Ectodermal cell (in vitro differentiated cells): Measurements from ENCODE around the gene ACO1.

Experiments used
- H3K27ac ChIP-seq: 2 replicates; pipeline ENCODE4 v1.7.0; 2013; ENCODE audit warnings: mild to moderate bottlenecking, low read depth, low read length; ENCODE audit not compliant: insufficient read depth, poor library complexity, severe bottlenecking
- H3K27me3 ChIP-seq: 2 replicates; pipeline ENCODE4 v1.7.0; 2013; ENCODE audit warnings: mild to moderate bottlenecking, low read length; ENCODE audit not compliant: insufficient read depth, control insufficient read depth, poor library complexity, severe bottlenecking
- H3K36me3 ChIP-seq: one replicate; pipeline ENCODE4 v1.7.0; 2013; ENCODE audit warnings: low read length; ENCODE audit not compliant: control insufficient read depth, insufficient read depth
- H3K4me1 ChIP-seq: one replicate; pipeline ENCODE4 v1.7.0; 2013; ENCODE audit warnings: low read length; ENCODE audit not compliant: control insufficient read depth, insufficient read depth
- H3K4me3 ChIP-seq: 2 replicates; pipeline ENCODE4 v1.7.0; 2013; ENCODE audit warnings: low read depth, low read length, control low read depth; ENCODE audit not compliant: insufficient read depth
- H3K9me3 ChIP-seq: 2 replicates; pipeline ENCODE4 v1.7.0; 2013; ENCODE audit warnings: mild to moderate bottlenecking, low read length, moderate library complexity; ENCODE audit not compliant: control insufficient read depth
- WGBS, 2 experiments: methylation state at CpG; one replicate each; pipeline ENCODE4 v1.1.7; 2013; ENCODE audit warnings: missing lambda C conversion rate in 2 of 2; 5-methylcytosine and 5-hydroxymethylcytosine counted together

ACO1 gene

DNA sequence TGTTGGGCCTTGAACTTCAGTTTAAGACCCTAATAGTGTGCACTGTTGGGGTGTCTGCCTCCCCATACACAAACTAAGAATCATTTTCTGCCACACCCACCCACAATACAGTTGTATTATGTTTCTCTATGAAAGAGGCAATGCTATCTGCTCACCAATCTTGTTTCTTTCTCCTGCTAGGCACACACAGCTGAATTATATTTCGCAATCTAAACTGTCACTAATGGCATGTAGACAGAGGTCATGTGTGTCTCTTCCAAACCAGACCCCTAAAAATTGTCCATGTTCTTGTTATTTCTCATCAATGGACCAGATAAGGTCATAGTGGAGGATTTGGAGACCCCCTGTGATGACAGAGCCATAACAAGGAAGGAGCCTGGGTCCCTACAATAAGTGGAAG is 84.3 kb downstream of the ACO1 start:
- 94 to 100% methylated on average over 1 of the region's 1 CpG for WGBS, 2 experiments
- H3K4me1 ChIP-seq = no peaks in the 10 kb centered on the region
- no peaks in the 10 kb centered on the region for H3K9me3 ChIP-seq
- H3K27ac ChIP-seq = no peak overlapping the region
- no peaks in the 10 kb centered on the region for H3K27me3 ChIP-seq
- H3K4me3 ChIP-seq = no peak overlapping the region
- H3K36me3 ChIP-seq = no peaks in the 10 kb centered on the region

- H3K36me3 ChIP-seq = no peaks in the 10 kb centered on the region
Measured at GRCh38 chr9:32472344-32472743, 87.9 kb downstream of the ACO1 start.

DNA sequence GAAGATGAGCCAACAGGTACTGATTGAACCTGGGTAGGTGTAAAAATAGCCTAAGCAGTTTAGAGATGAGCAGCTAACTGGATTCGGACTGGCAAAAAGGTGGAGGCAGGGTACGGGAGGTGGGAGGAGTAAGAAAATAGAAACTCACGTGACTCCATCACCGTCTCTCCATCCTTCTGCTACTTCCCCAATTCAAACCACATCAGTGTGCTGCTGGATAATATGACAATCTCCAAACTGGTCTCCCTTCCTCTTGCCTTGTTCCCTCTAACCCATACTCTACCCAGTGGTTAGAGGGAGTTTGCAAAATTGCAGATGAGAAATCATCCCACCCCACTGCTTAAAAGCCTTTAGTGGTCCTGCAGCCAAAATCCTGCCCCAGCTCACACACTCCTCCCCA is 98.9 kb downstream of the ACO1 start:
- H3K9me3 ChIP-seq = no peaks in the 10 kb centered on the region
- no peak overlapping the region for H3K27ac ChIP-seq
- H3K4me1 ChIP-seq = no peaks in the 10 kb centered on the region
- no peaks in the 10 kb centered on the region for H3K36me3 ChIP-seq
- WGBS, 2 experiments = 92 to 96% methylated on average over 4 of the region's 4 CpGs
- H3K27me3 ChIP-seq = no peaks in the 10 kb centered on the region
- H3K4me3 ChIP-seq = no peak overlapping the region

More at GRCh38 chr9:32472344-32472743, 87.9 kb downstream of the ACO1 start:
- H3K9me3 ChIP-seq = no peaks in the 10 kb centered on the region
- H3K4me3 ChIP-seq = no peak overlapping the region
- H3K27me3 ChIP-seq = no peaks in the 10 kb centered on the region
- H3K4me1 ChIP-seq = no peaks in the 10 kb centered on the region
- WGBS, 2 experiments = 89 to 93% methylated on average over 3 of the region's 3 CpGs
- no peak overlapping the region for H3K27ac ChIP-seq

DNA sequence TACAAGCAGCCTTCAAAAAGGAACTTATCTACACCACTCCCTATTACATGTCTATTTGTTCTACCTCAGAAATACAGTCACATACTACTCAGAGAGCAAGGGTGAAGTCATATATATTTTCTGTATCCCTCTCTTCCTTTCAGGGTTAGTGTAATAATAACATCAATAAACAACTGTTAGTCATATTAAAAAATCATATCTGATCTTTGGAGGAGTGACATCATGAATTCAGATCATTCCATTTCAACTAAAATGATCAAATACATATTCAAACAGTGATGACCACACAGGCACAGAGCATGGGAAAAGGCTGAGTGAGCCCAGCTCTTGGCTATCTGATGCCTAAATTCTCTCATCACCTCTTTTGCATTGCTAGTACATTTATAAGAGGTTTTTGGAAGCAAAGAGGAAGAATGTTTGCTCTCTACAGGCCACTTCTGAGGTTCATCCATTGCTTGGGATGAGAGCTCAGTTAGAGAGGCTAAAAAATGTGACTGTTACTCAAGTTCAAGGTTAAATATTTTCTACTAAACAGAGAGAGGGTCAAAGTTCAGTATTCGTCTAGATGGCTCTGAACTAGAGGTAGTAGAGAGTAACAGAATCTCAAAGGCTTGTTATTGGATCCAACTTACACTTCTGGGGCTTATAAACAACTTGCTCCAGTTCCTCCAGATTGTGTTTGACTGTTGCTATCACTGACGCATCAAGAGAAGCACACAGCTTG is 102.6 kb downstream of the ACO1 start:
- H3K9me3 ChIP-seq = no peaks in the 10 kb centered on the region
- H3K27me3 ChIP-seq = no peaks in the 10 kb centered on the region
- H3K4me1 ChIP-seq = no peaks in the 10 kb centered on the region
- no peak overlapping the region for H3K27ac ChIP-seq
- no peak overlapping the region for H3K4me3 ChIP-seq
- H3K36me3 ChIP-seq = no peaks in the 10 kb centered on the region
- 88 to 90% methylated on average over 2 of the region's 2 CpGs for WGBS, 2 experiments

DNA sequence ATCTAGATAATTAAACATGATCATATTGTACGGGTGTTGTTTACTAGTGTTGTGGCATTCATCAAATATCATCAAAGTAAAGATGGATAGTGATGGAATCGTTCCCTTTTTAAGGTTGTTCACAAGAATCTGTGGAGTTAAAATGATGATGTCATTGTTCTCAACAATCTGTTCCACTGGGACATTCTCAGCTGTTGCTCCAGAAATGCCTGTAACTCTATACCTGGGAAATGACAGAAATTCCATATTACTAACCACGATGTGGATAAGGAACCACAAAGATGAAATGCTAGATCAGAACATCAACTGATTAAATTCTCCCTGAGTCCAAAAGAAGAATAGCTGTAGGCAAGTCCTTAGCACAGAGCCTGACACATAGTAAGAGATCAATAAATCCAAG is 103.5 kb downstream of the ACO1 start:
- no peak overlapping the region for H3K27ac ChIP-seq

GRCh38 chr9:32490601-32491000 is 106.2 kb downstream of the ACO1 start:
- no peaks in the 10 kb centered on the region for H3K9me3 ChIP-seq
- no peaks in the 10 kb centered on the region for H3K27me3 ChIP-seq
- no peak overlapping the region for H3K27ac ChIP-seq
- H3K4me1 ChIP-seq = no peaks in the 10 kb centered on the region
- H3K36me3 ChIP-seq = no peaks in the 10 kb centered on the region
- H3K4me3 ChIP-seq = no peak overlapping the region
- 63 to 69% methylated on average over 3 of the region's 3 CpGs for WGBS, 2 experiments

More for the DNA sequence above, 103.5 kb downstream of the ACO1 start:
- no peak overlapping the region for H3K4me3 ChIP-seq
- H3K9me3 ChIP-seq = no peaks in the 10 kb centered on the region
- no peaks in the 10 kb centered on the region for H3K4me1 ChIP-seq
- WGBS, 2 experiments = 96 to 97% methylated on average over 2 of the region's 3 CpGs
- no peaks in the 10 kb centered on the region for H3K27me3 ChIP-seq
- no peaks in the 10 kb centered on the region for H3K36me3 ChIP-seq

DNA sequence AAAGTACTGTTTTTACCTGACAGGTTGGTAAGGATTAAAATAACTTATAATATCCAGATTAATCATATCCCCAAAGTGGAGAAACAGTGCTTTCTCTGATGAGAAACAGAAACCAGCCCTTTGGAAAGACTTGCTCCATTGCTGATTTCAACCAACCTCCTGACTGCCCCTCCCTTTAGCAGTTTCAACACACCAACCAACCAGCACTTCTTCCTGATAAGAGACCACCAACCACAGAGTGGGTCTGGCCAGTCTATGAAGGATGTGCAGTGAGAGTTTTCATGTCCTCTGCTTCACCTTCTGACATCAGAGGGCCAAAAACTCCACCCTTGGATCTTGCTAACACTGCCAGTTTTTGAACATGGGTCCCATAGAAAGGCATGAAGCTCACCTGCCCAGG is 113.5 kb downstream of the ACO1 start:
- no peaks in the 10 kb centered on the region for H3K4me1 ChIP-seq
- H3K36me3 ChIP-seq = no peaks in the 10 kb centered on the region
- no peak overlapping the region for H3K4me3 ChIP-seq
- H3K27ac ChIP-seq = no peak overlapping the region
- no peaks in the 10 kb centered on the region for H3K9me3 ChIP-seq
- no peaks in the 10 kb centered on the region for H3K27me3 ChIP-seq

GRCh38 chr9:32500768-32501167 is 116.3 kb downstream of the ACO1 start:
- H3K9me3 ChIP-seq = no peaks in the 10 kb centered on the region
- H3K36me3 ChIP-seq = no peaks in the 10 kb centered on the region
- H3K4me3 ChIP-seq = no peak overlapping the region
- H3K27me3 ChIP-seq = no peaks in the 10 kb centered on the region
- H3K4me1 ChIP-seq = no peaks in the 10 kb centered on the region
- H3K27ac ChIP-seq = no peak overlapping the region
- WGBS, 2 experiments = 87 to 99% methylated on average over 2 of the region's 2 CpGs

DNA sequence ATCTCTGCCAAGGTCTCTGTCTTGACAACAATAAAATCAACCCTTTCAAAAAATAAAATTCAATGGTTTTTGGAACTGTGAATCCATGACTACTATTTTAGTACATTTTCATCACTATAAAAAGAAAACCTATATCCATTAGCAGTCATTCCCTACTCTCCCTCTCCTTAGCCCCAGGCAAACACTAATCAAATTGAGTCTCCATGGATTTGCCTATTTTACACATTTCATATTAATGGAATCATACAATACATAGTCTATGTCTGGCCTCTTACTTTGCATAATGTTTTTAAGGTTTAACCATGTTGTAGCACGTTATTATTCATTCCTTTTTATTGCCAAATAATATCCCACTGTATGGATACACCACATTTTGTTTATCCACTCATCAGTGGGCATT is 117.4 kb downstream of the ACO1 start:
- H3K4me1 ChIP-seq = no peaks in the 10 kb centered on the region
- no peak overlapping the region for H3K4me3 ChIP-seq
- H3K36me3 ChIP-seq = no peaks in the 10 kb centered on the region
- no peak overlapping the region for H3K27ac ChIP-seq
- H3K27me3 ChIP-seq = no peaks in the 10 kb centered on the region
- no peaks in the 10 kb centered on the region for H3K9me3 ChIP-seq
- WGBS, 2 experiments = 78 to 100% methylated on average over 1 of the region's 1 CpG

- H3K27ac ChIP-seq = no peak overlapping the region
- no peaks in the 10 kb centered on the region for H3K4me1 ChIP-seq
- H3K27me3 ChIP-seq = no peaks in the 10 kb centered on the region
- no peak overlapping the region for H3K4me3 ChIP-seq
- H3K9me3 ChIP-seq = no peaks in the 10 kb centered on the region
- WGBS, 2 experiments = 88 to 91% methylated on average over 3 of the region's 4 CpGs
- H3K36me3 ChIP-seq = no peaks in the 10 kb centered on the region
Measured at GRCh38 chr9:32502464-32502863, 118.0 kb downstream of the ACO1 start.

- 45 to 54% methylated on average over 3 of the region's 3 CpGs for WGBS, 2 experiments
- no peaks in the 10 kb centered on the region for H3K36me3 ChIP-seq
- no peak overlapping the region for H3K27ac ChIP-seq
Measured at GRCh38 chr9:32503008-32503407, 118.6 kb downstream of the ACO1 start.

More at GRCh38 chr9:32503008-32503407, 118.6 kb downstream of the ACO1 start:
- Histone ChIP-seq H3K27me3 (no peaks in the 10 kb centered on the region), H3K4me1 (no peaks in the 10 kb centered on the region), H3K4me3 (no peak overlapping the region), H3K9me3 (no peaks in the 10 kb centered on the region)
